Activated CD4-positive, alpha-beta memory T cell treated with anti-CD3 and anti-CD28 coated beads, Interleukin-2, amount 10 ng/mL, durations not matched to agents 7 days and 5 days (primary cell): Measurements from ENCODE around the gene ANXA2R. TPM values are rescaled to one million over a fixed set of nuclear protein-coding genes. Genes with fewer than 3 reads are reported as not detected.
"Not testable (repeated sequence)": the region's sequence is repeated elsewhere in the genome, so short reads cannot be mapped to it uniquely, and the experiment has no call there.

Experiments
- CTCF ChIA-PET: fragments of 350-600 bp; sonication (Branson Sonifier 250); formaldehyde crosslinking; loops from one replicate; lab custom pipeline; 2021; ENCODE audit warnings: antibody characterized with exemption, inconsistent platforms; lab: Charles Lee
- POLR2A ChIA-PET: fragments of 350-600 bp; sonication (Branson Sonifier 250); formaldehyde crosslinking; loops from one replicate; lab custom pipeline; 2021; ENCODE audit warnings: antibody characterized with exemption; lab: Charles Lee
- DNase-seq: peaks from one replicate; pipeline ENCODE4 v3.0.0-alpha.2; 2020
- H3K27ac Mint-ChIP-seq: one replicate; pipeline ENCODE4 v1.8.0; 2021; ENCODE audit warnings: mild to moderate bottlenecking, mixed read lengths
- H3K27me3 Mint-ChIP-seq: one replicate; pipeline ENCODE4 v1.8.0; 2021; ENCODE audit warnings: mixed read lengths
- H3K36me3 Mint-ChIP-seq: one replicate; pipeline ENCODE4 v1.8.0; 2021; ENCODE audit warnings: low read depth, mixed read lengths
- H3K4me1 Mint-ChIP-seq: one replicate; pipeline ENCODE4 v1.8.0; 2021; ENCODE audit warnings: mixed read lengths
- H3K4me3 Mint-ChIP-seq: one replicate; pipeline ENCODE4 v1.8.0; 2021; ENCODE audit warnings: mild to moderate bottlenecking, mixed read lengths
- H3K9me3 Mint-ChIP-seq: one replicate; pipeline ENCODE4 v1.8.0; 2021; ENCODE audit warnings: mixed read lengths
- total RNA-seq, 2 experiments: library from RNA; stranded (reverse); gene quantifications; one replicate each; pipeline ENCODE4 v1.2.3, GENCODE V29; 2021

Gene ANXA2R
- total RNA-seq, 2 experiments from 2014 or later = 25.1 to 28.3 TPM

- CTCF ChIA-PET = interaction anchor here (1.3 to 1.6 kb wide), 2 partner anchors 31 to 36 kb away, joined by 3 to 4 read pairs; no protein-coding TSS in a partner anchor
- Mint-ChIP-seq H3K4me1 (peaks cover 53% of the 10 kb centered on the region), H3K4me3 (peak overlapping the region; percentile 97), H3K36me3 (peaks cover 51% of the 10 kb centered on the region)
- not testable (repeated sequence) for H3K27me3 Mint-ChIP-seq, H3K27ac Mint-ChIP-seq, DNase-seq, H3K9me3 Mint-ChIP-seq
- POLR2A ChIA-PET = interaction anchor here (3.3 to 7.2 kb wide), 6 partner anchors 27 to 415 kb away, joined by 14 to 312 read pairs (median 140); partner anchors contain the start of genes ANXA2R and TMEM267
Observed at GRCh38 chr5:43069401-43069720, 29.2 kb upstream of the ANXA2R start.

- peak overlapping the region; percentile 100 for H3K27ac Mint-ChIP-seq
- H3K4me3 Mint-ChIP-seq = peak overlapping the region; percentile 97
- DNase-seq = no peak
- no peaks in the 10 kb centered on the region for H3K27me3 Mint-ChIP-seq
- peaks cover 48% of the 10 kb centered on the region for H3K4me1 Mint-ChIP-seq
- H3K36me3 Mint-ChIP-seq = peaks cover 40% of the 10 kb centered on the region
- ChIA-PET CTCF (interaction anchor here (0.8 to 1.6 kb wide), 9 partner anchors 30 to 378 kb away, joined by 3 to 6 read pairs (median 3); no protein-coding TSS in a partner anchor), POLR2A (interaction anchor here (0.9 to 7.2 kb wide), 17 partner anchors 26 to 1143 kb away, joined by 3 to 312 read pairs (median 14); partner anchors contain the start of genes ANXA2R, FBXO4, HMGCS1 and NNT)
- no peaks in the 10 kb centered on the region for H3K9me3 Mint-ChIP-seq
Observed at GRCh38 chr5:43068037-43068436, 27.9 kb upstream of the ANXA2R start.

- Mint-ChIP-seq H3K27ac (peak overlapping the region; percentile 100), H3K9me3 (no peaks in the 10 kb centered on the region), H3K36me3 (peaks cover 35% of the 10 kb centered on the region), H3K27me3 (no peaks in the 10 kb centered on the region), H3K4me1 (peaks cover 47% of the 10 kb centered on the region), H3K4me3 (peak overlapping the region; percentile 97)
- CTCF ChIA-PET = interaction anchor here (1.0 to 4.2 kb wide), 10 partner anchors 25 to 379 kb away, joined by 3 to 76 read pairs (median 6); partner anchors contain the start of gene ZNF131
- POLR2A ChIA-PET = interaction anchor here (0.7 to 7.2 kb wide), 21 partner anchors 25 to 537 kb away, joined by 3 to 312 read pairs (median 7); partner anchors contain the start of genes ANXA2R, HMGCS1, NNT and TMEM267
- DNase-seq = peak; percentile 90
Observed at GRCh38 chr5:43066799-43067741, 27.0 kb upstream of the ANXA2R start.

GRCh38 chr5:43065948-43066798 lies 26.1 kb upstream of the ANXA2R start:
- Mint-ChIP-seq H3K9me3 (no peaks in the 10 kb centered on the region), H3K27me3 (no peaks in the 10 kb centered on the region), H3K4me3 (peak overlapping the region; percentile 97), H3K4me1 (peaks cover 46% of the 10 kb centered on the region), H3K27ac (peak overlapping the region; percentile 100), H3K36me3 (peaks cover 31% of the 10 kb centered on the region)
- POLR2A ChIA-PET = interaction anchor here (0.7 to 7.2 kb wide), 27 partner anchors 8 to 537 kb away, joined by 3 to 312 read pairs (median 10); partner anchors contain the start of genes ANXA2R, HMGCS1, NNT and TMEM267
- CTCF ChIA-PET = interaction anchor here (0.7 to 4.2 kb wide), 14 partner anchors 24 to 418 kb away, joined by 3 to 76 read pairs (median 10); partner anchors contain the start of genes TMEM267 and ZNF131
- DNase-seq = peak; percentile 77

GRCh38 chr5:43065387-43065947 lies 25.3 kb upstream of the ANXA2R start:
- H3K27ac Mint-ChIP-seq = peak overlapping the region; percentile 100
- DNase-seq = no peak
- ChIA-PET CTCF (interaction anchor here (0.7 to 4.2 kb wide), 20 partner anchors 8 to 419 kb away, joined by 3 to 76 read pairs (median 8); partner anchors contain the start of genes TMEM267 and ZNF131), POLR2A (interaction anchor here (0.7 to 7.2 kb wide), 24 partner anchors 8 to 538 kb away, joined by 3 to 312 read pairs (median 14); partner anchors contain the start of genes ANXA2R, C5orf34, HMGCS1 and NNT)
- H3K36me3 Mint-ChIP-seq = peaks cover 24% of the 10 kb centered on the region
- no peaks in the 10 kb centered on the region for H3K27me3 Mint-ChIP-seq
- no peaks in the 10 kb centered on the region for H3K9me3 Mint-ChIP-seq
- peak overlapping the region; percentile 97 for H3K4me3 Mint-ChIP-seq
- H3K4me1 Mint-ChIP-seq = peaks cover 39% of the 10 kb centered on the region

- ChIA-PET POLR2A (interaction anchor here (1.1 to 7.2 kb wide), 15 partner anchors 14 to 539 kb away, joined by 3 to 312 read pairs (median 22); partner anchors contain the start of genes ANXA2R, C5orf34, HMGCS1 and NNT), CTCF (interaction anchor here (0.6 to 4.2 kb wide), 13 partner anchors 17 to 249 kb away, joined by 3 to 76 read pairs (median 11); partner anchors contain the start of gene ZNF131)
- Mint-ChIP-seq H3K4me3 (peak overlapping the region; percentile 40), H3K4me1 (peaks cover 26% of the 10 kb centered on the region), H3K27ac (peak overlapping the region; percentile 100), H3K27me3 (no peaks in the 10 kb centered on the region), H3K9me3 (peaks cover 6% of the 10 kb centered on the region), H3K36me3 (peaks cover 23% of the 10 kb centered on the region)
- no peak for DNase-seq
Observed at GRCh38 chr5:43063721-43064171, 23.6 kb upstream of the ANXA2R start.

- H3K36me3 Mint-ChIP-seq = peaks cover 18% of the 10 kb centered on the region
- POLR2A ChIA-PET = interaction anchor here (0.7 to 2.3 kb wide), 6 partner anchors 8 to 109 kb away, joined by 3 to 18 read pairs (median 4); no protein-coding TSS in a partner anchor
- peaks cover 13% of the 10 kb centered on the region for H3K9me3 Mint-ChIP-seq
- peaks cover 15% of the 10 kb centered on the region for H3K4me1 Mint-ChIP-seq
- CTCF ChIA-PET = interaction anchor here (0.6 to 1.2 kb wide), 5 partner anchors 18 to 153 kb away, joined by 3 to 5 read pairs (median 3); no protein-coding TSS in a partner anchor
- H3K27ac Mint-ChIP-seq = no peak overlapping the region
- DNase-seq = no peak
- H3K4me3 Mint-ChIP-seq = no peak overlapping the region
- no peaks in the 10 kb centered on the region for H3K27me3 Mint-ChIP-seq
Observed at GRCh38 chr5:43061352-43062075, 21.4 kb upstream of the ANXA2R start.

GRCh38 chr5:43060020-43060419 lies 19.9 kb upstream of the ANXA2R start:
- H3K4me3 Mint-ChIP-seq, CTCF ChIA-PET, POLR2A ChIA-PET: not testable (repeated sequence)

GRCh38 chr5:43055098-43055497 lies 15.0 kb upstream of the ANXA2R start:
- H3K4me1 Mint-ChIP-seq, H3K27me3 Mint-ChIP-seq, DNase-seq, CTCF ChIA-PET, H3K4me3 Mint-ChIP-seq, H3K27ac Mint-ChIP-seq: not testable (repeated sequence)
- POLR2A ChIA-PET = interaction anchor here (1.5 to 3.8 kb wide), 2 partner anchors 10 to 13 kb away, joined by 4 to 11 read pairs; no protein-coding TSS in a partner anchor
- Mint-ChIP-seq H3K36me3 (peaks cover 56% of the 10 kb centered on the region), H3K9me3 (peaks cover 34% of the 10 kb centered on the region)

More at GRCh38 chr5:43060020-43060419, 19.9 kb upstream of the ANXA2R start:
- H3K27ac Mint-ChIP-seq, H3K27me3 Mint-ChIP-seq, DNase-seq: not testable (repeated sequence)
- Mint-ChIP-seq H3K9me3 (peaks cover 25% of the 10 kb centered on the region), H3K36me3 (peaks cover 33% of the 10 kb centered on the region), H3K4me1 (peaks cover 14% of the 10 kb centered on the region)

GRCh38 chr5:43051684-43052083 lies 11.6 kb upstream of the ANXA2R start:
- POLR2A ChIA-PET = interaction anchor here (1.3 to 3.4 kb wide), 2 partner anchors 13 to 44 kb away, joined by 3 to 26 read pairs; no protein-coding TSS in a partner anchor
- CTCF ChIA-PET = no interaction called here
- peaks cover 3% of the 10 kb centered on the region for H3K4me1 Mint-ChIP-seq
- no peak overlapping the region for H3K27ac Mint-ChIP-seq
- peaks cover 25% of the 10 kb centered on the region for H3K9me3 Mint-ChIP-seq
- DNase-seq = no peak
- H3K4me3 Mint-ChIP-seq = no peak overlapping the region
- H3K27me3 Mint-ChIP-seq = peaks cover 2% of the 10 kb centered on the region
- peaks cover 43% of the 10 kb centered on the region for H3K36me3 Mint-ChIP-seq

GRCh38 chr5:43050384-43050783 lies 10.3 kb upstream of the ANXA2R start:
- Mint-ChIP-seq H3K4me3 (no peak overlapping the region), H3K36me3 (peaks cover 34% of the 10 kb centered on the region), H3K4me1 (peaks cover 8% of the 10 kb centered on the region), H3K27me3 (peaks cover 2% of the 10 kb centered on the region), H3K27ac (no peak overlapping the region), H3K9me3 (peaks cover 15% of the 10 kb centered on the region)
- ChIA-PET CTCF (no interaction called here), POLR2A (interaction anchor here (3.4 kb wide), 1 partner anchor 15 kb away, joined by 26 read pairs; no protein-coding TSS in a partner anchor)
- no peak for DNase-seq
